Colonic mucosa (tissue), 4 donors: Measurements from ENCODE around the gene OOEP. TPM values are rescaled to one million over a fixed set of nuclear protein-coding genes. Genes with fewer than 3 reads are reported as not detected.

Experiments used
- DNase-seq: peaks from one replicate; pipeline ENCODE4 v3.0.0-alpha.2; 2020
- H3K27ac ChIP-seq: fragments of 200-600 bp; one replicate; pipeline ENCODE4 v1.8.0; 2021
- H3K27me3 ChIP-seq: fragments of 200-600 bp; one replicate; pipeline ENCODE4 v1.8.0; 2021
- H3K36me3 ChIP-seq: fragments of 200-600 bp; one replicate; pipeline ENCODE4 v1.8.0; 2021
- H3K4me1 ChIP-seq: fragments of 200-600 bp; one replicate; pipeline ENCODE4 v1.8.0; 2021; ENCODE audit warnings: mild to moderate bottlenecking
- H3K4me3 ChIP-seq: fragments of 200-600 bp; one replicate; pipeline ENCODE4 v1.8.0; 2021
- H3K9ac ChIP-seq, 2 donors: one replicate each; pipeline ENCODE4 v1.7.0; 2013; ENCODE audit warnings: control low read depth in 2 of 2, low read depth in 2 of 2, low read length in 2 of 2
- H3K9me3 ChIP-seq: fragments of 200-600 bp; one replicate; pipeline ENCODE4 v1.8.0; 2021
- intact Hi-C: fragments of 100-400 bp; cut with DNase I; formaldehyde crosslinking; loops from one replicate; pipeline ENCODE4 v1.14.1; 2022
- total RNA-seq, 2 donors: library from RNA; stranded (reverse); fragmentation: NEBNext Ultra II Directional in 1 of 2; extraction: Animal tissue kit (Norgen Biotek cat#: 25700) in 1 of 2; gene quantifications; one replicate each; pipeline ENCODE4 v1.2.1, GENCODE V29; 2021
- TF ChIP-seq, protein P1 (sequence below): fragments of 200-600 bp; IDR thresholded peaks from one replicate; pipeline ENCODE4 v1.8.0; 2022; ENCODE audit warnings: antibody characterized with exemption, mild to moderate bottlenecking
- donor health status: healthy.
- donor health status: DM: no; HTN: no; CAD: no.
- donor health status: DM: no; HTN: no; CAD: no.

The OOEP gene
- total RNA-seq, 2 donors from 2014 or later: not detected

DNA sequence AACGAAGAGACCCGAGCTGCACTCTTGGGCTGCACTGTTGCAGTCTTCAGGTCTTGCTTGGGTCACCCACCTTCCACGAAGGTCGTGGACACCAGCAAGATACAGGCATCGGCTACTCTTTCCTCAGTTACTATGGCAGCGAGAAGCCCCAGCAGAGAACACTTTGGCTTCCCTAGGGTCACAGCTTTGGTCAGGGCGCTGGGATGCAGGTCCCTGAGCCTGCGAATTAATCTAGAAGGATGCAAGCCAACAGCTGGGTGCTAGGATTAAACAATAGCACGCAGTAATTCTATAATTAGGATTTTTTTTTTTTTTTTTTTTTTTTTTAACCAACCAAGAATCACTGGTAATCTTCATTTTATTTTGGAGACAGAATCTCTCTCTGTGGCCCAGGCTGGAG is 5.1 kb downstream of the OOEP start:
- Histone ChIP-seq H3K9ac (no peak overlapping the region), H3K9me3 (no peaks in the 10 kb centered on the region), H3K4me3 (no peak overlapping the region), H3K27ac (no peak overlapping the region), H3K4me1 (no peaks in the 10 kb centered on the region), H3K27me3 (no peaks in the 10 kb centered on the region), H3K36me3 (no peaks in the 10 kb centered on the region)
- no peak for DNase-seq
- intact Hi-C loops: no loop called here
- TF ChIP-seq, protein P1, sequence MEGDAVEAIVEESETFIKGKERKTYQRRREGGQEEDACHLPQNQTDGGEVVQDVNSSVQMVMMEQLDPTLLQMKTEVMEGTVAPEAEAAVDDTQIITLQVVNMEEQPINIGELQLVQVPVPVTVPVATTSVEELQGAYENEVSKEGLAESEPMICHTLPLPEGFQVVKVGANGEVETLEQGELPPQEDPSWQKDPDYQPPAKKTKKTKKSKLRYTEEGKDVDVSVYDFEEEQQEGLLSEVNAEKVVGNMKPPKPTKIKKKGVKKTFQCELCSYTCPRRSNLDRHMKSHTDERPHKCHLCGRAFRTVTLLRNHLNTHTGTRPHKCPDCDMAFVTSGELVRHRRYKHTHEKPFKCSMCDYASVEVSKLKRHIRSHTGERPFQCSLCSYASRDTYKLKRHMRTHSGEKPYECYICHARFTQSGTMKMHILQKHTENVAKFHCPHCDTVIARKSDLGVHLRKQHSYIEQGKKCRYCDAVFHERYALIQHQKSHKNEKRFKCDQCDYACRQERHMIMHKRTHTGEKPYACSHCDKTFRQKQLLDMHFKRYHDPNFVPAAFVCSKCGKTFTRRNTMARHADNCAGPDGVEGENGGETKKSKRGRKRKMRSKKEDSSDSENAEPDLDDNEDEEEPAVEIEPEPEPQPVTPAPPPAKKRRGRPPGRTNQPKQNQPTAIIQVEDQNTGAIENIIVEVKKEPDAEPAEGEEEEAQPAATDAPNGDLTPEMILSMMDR: no peak

DNA sequence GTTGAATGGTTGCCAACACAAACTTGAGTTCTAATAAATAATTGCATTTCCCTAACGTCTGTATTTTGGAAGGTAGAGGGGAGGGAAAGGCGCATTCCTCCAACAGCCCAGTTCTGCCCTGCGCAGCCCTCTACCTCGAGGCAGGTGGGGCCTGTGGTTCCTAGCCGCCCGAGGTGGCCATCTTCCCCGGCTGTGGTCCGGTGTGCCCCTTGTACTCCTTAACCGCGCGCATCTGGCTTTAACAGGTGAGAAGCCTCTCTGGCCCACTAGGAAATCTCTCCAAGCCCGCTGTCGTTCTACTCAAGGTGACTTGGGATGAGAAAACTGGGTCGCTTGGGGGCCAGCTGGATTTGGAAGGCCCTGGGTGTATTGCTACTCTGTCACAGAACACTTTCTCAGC is 5.6 kb downstream of the OOEP start:
- Histone ChIP-seq H3K27ac (no peak overlapping the region), H3K27me3 (no peaks in the 10 kb centered on the region), H3K9me3 (no peaks in the 10 kb centered on the region), H3K4me3 (no peak overlapping the region), H3K4me1 (no peaks in the 10 kb centered on the region), H3K36me3 (no peaks in the 10 kb centered on the region), H3K9ac (no peak overlapping the region)
- intact Hi-C loops: no loop called here
- TF ChIP-seq, protein P1: no peak
- DNase-seq: no peak

DNA sequence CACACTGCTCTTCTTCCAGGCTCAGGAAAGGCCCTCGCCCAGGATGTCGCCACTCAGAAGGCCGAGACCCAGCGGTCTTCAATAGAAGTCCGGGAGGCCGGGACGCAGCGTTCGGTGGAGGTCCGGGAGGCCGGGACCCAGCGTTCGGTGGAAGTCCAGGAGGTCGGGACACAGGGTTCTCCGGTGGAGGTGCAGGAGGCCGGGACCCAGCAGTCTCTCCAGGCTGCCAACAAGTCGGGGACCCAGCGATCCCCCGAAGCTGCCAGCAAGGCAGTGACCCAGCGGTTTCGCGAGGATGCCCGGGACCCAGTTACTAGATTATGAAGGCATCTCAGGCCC is 6.2 kb downstream of the OOEP start:
- Histone ChIP-seq H3K9me3 (no peaks in the 10 kb centered on the region), H3K4me3 (no peak overlapping the region), H3K4me1 (no peaks in the 10 kb centered on the region), H3K27me3 (no peaks in the 10 kb centered on the region), H3K9ac (no peak overlapping the region), H3K36me3 (no peaks in the 10 kb centered on the region), H3K27ac (no peak overlapping the region)
- intact Hi-C loops: no loop called here
- DNase-seq: no peak
- TF ChIP-seq, protein P1: no peak

DNA sequence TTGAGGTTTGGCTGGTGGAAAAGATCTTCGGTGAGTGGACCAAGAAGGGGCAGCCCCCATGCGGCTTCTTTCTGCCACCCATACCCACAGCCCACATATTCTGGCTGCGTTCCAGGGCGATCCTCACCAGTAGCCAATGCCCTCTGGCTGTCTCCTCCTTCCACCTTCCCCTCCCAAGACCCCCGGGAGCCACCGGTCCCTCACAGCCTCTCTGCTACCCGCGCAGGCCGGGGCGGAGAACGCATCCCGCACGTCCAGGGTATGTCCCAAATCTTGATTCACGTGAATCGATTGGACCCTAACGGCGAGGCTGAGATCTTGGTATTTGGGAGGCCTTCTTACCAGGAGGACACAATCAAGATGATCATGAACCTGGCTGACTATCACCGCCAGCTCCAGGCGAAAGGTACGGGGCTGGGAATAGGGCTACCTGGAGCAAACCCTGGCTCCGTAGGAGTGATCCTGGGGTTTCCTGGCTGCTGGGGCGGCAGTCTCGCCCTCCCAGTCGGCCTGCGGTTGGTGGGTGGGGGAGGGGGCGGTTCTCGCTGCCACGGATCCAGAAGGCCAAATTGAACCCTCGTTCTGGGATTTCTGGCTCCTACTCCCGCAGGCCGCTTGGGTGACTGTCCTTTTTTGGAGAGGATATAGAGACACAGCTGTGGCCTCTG is 6.7 kb downstream of the OOEP start:
- TF ChIP-seq, protein P1: no peak
- intact Hi-C loops: no loop called here
- H3K4me3 ChIP-seq: no peak overlapping the region
- H3K9me3 ChIP-seq: no peaks in the 10 kb centered on the region
- no peaks in the 10 kb centered on the region for H3K27me3 ChIP-seq
- no peak overlapping the region for H3K9ac ChIP-seq
- DNase-seq: no peak
- H3K27ac ChIP-seq: no peak overlapping the region
- H3K36me3 ChIP-seq: no peaks in the 10 kb centered on the region
- H3K4me1 ChIP-seq: no peaks in the 10 kb centered on the region

DNA sequence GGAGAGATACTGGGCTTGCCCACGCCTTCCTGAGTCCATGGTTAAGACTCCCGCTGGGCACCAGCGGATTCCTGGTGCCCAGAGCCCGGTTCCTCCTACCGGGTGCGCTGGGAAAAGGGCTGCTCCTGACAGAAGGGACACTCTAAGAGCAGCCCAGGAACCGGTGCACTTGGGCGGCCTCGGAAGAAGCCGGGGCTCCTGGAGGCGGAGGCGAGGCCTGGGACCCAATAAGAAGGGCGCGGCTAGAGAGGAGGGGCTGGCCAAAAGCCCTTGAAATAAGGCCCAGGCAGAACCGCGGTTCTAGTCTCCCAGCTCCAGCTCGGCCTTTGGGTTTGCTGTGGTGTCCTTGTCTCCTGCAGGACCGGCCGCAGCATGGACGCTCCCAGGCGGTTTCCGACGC is 7.3 kb downstream of the OOEP start, which contains the start of gene KHDC3L:
Gene KHDC3L (plus strand): TSS at position 301 of the 400 bp plus-strand sequence. CDS start 72 bp downstream, at position 373.
- intact Hi-C loops: no loop called here
- Histone ChIP-seq H3K27ac (no peak within 1 kb of the TSS), H3K9me3 (no peaks in the 10 kb centered on the region), H3K4me3 (no peak within 1 kb of the TSS), H3K9ac (no peak within 1 kb of the TSS), H3K27me3 (no peaks in the 10 kb centered on the region), H3K4me1 (no peaks in the 10 kb centered on the region), H3K36me3 (no peaks in the 10 kb centered on the region)
- no peak for DNase-seq
- TF ChIP-seq, protein P1: no peak
